HEK293 (cell line): ENCODE measurements around the gene NAGA.

ENCODE experiments used
- FEZF1 ChIP-seq: fragments of 450-650 bp; formaldehyde crosslinking; IDR thresholded peaks from 2 replicates; pipeline ENCODE4 v1.5.1; 2016; ENCODE audit warnings: missing biosample characterization, missing genetic modification characterization
- KLF16 ChIP-seq: fragments of 450-650 bp; formaldehyde crosslinking; IDR thresholded peaks from 2 replicates; pipeline ENCODE4 v1.5.1; 2017; ENCODE audit warnings: missing biosample characterization, missing genetic modification characterization
- KLF8 ChIP-seq: fragments of 450-650 bp; formaldehyde crosslinking; IDR thresholded peaks from 2 replicates; pipeline ENCODE4 v1.5.1; 2016; ENCODE audit warnings: missing biosample characterization, missing genetic modification characterization
- KLF9 ChIP-seq: fragments of 450-650 bp; formaldehyde crosslinking; IDR thresholded peaks from 2 replicates; pipeline ENCODE4 v1.5.1; 2016; ENCODE audit warnings: missing biosample characterization, missing genetic modification characterization, low read depth
- MEIS1 ChIP-seq: sonication (generic); formaldehyde crosslinking; IDR thresholded peaks from 2 replicates; pipeline ENCODE4 v1.8.1; 2022; ENCODE audit warnings: missing genetic modification reagents, mild to moderate bottlenecking, borderline replicate concordance
- RBAK ChIP-seq: fragments of 450-650 bp; formaldehyde crosslinking; IDR thresholded peaks from 2 replicates; pipeline ENCODE4 v1.5.1; 2016; ENCODE audit warnings: missing biosample characterization, missing genetic modification characterization
- SALL2 ChIP-seq: fragments of 450-650 bp; formaldehyde crosslinking; IDR thresholded peaks from 2 replicates; pipeline ENCODE4 v1.5.0; 2017; ENCODE audit warnings: missing biosample characterization, mild to moderate bottlenecking, missing genetic modification characterization, borderline replicate concordance
- ZBTB17 ChIP-seq: fragments of 450-650 bp; formaldehyde crosslinking; IDR thresholded peaks from 2 replicates; pipeline ENCODE4 v1.5.1; 2016; ENCODE audit warnings: missing biosample characterization, missing genetic modification characterization
- ZFHX2 ChIP-seq: fragments of 450-650 bp; formaldehyde crosslinking; conservative IDR thresholded peaks from 2 replicates; pipeline ENCODE4 v1.5.1; 2016; ENCODE audit warnings: missing biosample characterization, missing genetic modification characterization
- ZFP41 ChIP-seq: fragments of 450-650 bp; formaldehyde crosslinking; IDR thresholded peaks from 2 replicates; pipeline ENCODE4 v1.5.1; 2016; ENCODE audit warnings: missing biosample characterization, missing genetic modification characterization, borderline replicate concordance
- ZIC2 ChIP-seq: fragments of 450-650 bp; formaldehyde crosslinking; IDR thresholded peaks from 2 replicates; pipeline ENCODE4 v1.5.1; 2016; ENCODE audit warnings: missing biosample characterization, missing genetic modification characterization
- ZNF10 ChIP-seq: fragments of 450-650 bp; formaldehyde crosslinking; IDR thresholded peaks from 2 replicates; pipeline ENCODE4 v1.5.1; 2017; ENCODE audit warnings: missing biosample characterization, missing genetic modification characterization
- ZNF274 ChIP-seq, 2 experiments: fragments of 200-500 bp in 1 of 2; fragments of 450-650 bp in 1 of 2; sonication (Bioruptor generic) in 1 of 2; formaldehyde crosslinking in 1 of 2; IDR thresholded peaks; 2 replicates each; pipeline versions ENCODE4 v1.5.1 to v1.6.1; 2014 to 2016; ENCODE audit warnings: borderline replicate concordance in 1 of 2, inconsistent platforms in 1 of 2, low read length in 1 of 2, missing biosample characterization in 1 of 2, missing genetic modification characterization in 1 of 2
- ZNF350 ChIP-seq: fragments of 450-650 bp; formaldehyde crosslinking; IDR thresholded peaks from 2 replicates; pipeline ENCODE4 v1.5.0; 2017; ENCODE audit warnings: missing biosample characterization, mild to moderate bottlenecking, missing genetic modification characterization
- ZNF423 ChIP-seq: fragments of 450-650 bp; formaldehyde crosslinking; IDR thresholded peaks from 2 replicates; pipeline ENCODE4 v1.5.1; 2016; ENCODE audit warnings: missing biosample characterization, missing genetic modification characterization
- ZNF48 ChIP-seq: fragments of 450-650 bp; formaldehyde crosslinking; IDR thresholded peaks from 2 replicates; pipeline ENCODE4 v1.5.1; 2016; ENCODE audit warnings: missing biosample characterization, missing genetic modification characterization
- ZNF571 ChIP-seq: fragments of 450-650 bp; formaldehyde crosslinking; IDR thresholded peaks from 2 replicates; pipeline ENCODE4 v1.5.0; 2017; ENCODE audit warnings: missing biosample characterization, missing genetic modification characterization
- ZNF585B ChIP-seq: fragments of 450-650 bp; formaldehyde crosslinking; IDR thresholded peaks from 2 replicates; pipeline ENCODE4 v1.5.1; 2016; ENCODE audit warnings: missing biosample characterization, missing genetic modification characterization
- TF ChIP-seq, protein P1 (sequence below): fragments of 450-650 bp; formaldehyde crosslinking; IDR thresholded peaks from 2 replicates; pipeline ENCODE4 v1.5.1; 2016; ENCODE audit warnings: missing biosample characterization, missing genetic modification characterization
- TF ChIP-seq, protein P2 (sequence below): fragments of 450-650 bp; formaldehyde crosslinking; IDR thresholded peaks from 2 replicates; pipeline ENCODE4 v1.5.1; 2016; ENCODE audit warnings: missing biosample characterization, missing genetic modification characterization
- TF ChIP-seq, protein P3 (sequence below): fragments of 450-650 bp; formaldehyde crosslinking; IDR thresholded peaks from 2 replicates; pipeline ENCODE4 v1.5.1; 2016; ENCODE audit warnings: missing biosample characterization, missing genetic modification characterization
- TF ChIP-seq, protein P4 (sequence below): IDR thresholded peaks from 2 replicates; pipeline ENCODE4 v1.6.1; 2011; ENCODE audit warnings: mild to moderate bottlenecking, low read depth, low read length, borderline replicate concordance
- TF ChIP-seq, protein P5 (sequence below): fragments of 450-650 bp; formaldehyde crosslinking; IDR thresholded peaks from 2 replicates; pipeline ENCODE4 v1.5.1; 2016; ENCODE audit warnings: missing biosample characterization, missing genetic modification characterization
- TF ChIP-seq, protein P6 (sequence below): fragments of 450-650 bp; formaldehyde crosslinking; IDR thresholded peaks from 2 replicates; pipeline ENCODE4 v1.5.1; 2016; ENCODE audit warnings: missing biosample characterization, missing genetic modification characterization

The NAGA gene

DNA sequence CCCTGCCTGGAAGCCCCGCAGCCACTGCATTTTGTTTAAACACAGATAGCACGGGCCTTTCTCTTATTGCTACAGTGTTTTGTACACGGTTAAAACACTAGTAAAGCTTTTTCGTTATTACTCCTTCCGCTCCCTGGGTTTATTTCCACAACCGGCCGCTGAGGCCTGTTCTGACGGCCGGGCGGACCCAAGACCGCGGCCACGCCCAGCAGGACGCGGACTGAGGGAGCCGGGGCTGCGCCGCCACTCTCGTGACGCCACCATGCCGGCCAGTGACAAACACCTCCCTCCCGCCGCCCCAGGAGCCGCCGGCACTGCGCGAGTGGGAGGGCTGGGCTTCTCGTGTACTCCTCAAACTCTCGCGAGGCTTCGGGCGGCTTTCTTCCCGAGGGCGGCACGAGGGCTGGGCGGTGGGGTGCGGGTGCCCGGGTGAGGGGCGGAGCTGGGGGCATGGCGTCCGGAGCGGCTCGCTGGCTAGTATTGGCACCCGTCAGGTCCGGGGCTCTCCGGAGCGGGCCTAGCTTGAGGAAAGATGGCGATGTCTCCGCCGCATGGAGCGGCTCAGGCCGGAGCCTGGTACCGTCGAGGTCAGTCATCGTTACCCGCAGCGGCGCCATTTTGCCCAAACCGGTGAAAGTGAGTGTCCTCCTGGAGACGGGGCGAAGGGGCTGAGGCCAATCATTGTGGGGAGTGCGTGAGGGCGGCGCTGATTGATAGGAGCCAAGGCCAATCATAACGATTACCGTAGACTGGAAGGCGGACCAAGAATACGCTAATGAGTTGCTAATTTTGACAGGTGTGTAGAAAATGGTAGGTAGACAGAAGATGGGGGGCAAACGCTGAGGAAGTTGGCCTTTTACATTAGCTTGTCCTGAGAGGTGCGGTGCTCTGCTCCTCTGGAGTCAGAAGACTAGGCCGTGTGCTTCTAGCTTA lies 9.0 kb upstream of the NAGA start, which contains the start of gene SMDT1 (continued):
- TF ChIP-seq, protein P1, sequence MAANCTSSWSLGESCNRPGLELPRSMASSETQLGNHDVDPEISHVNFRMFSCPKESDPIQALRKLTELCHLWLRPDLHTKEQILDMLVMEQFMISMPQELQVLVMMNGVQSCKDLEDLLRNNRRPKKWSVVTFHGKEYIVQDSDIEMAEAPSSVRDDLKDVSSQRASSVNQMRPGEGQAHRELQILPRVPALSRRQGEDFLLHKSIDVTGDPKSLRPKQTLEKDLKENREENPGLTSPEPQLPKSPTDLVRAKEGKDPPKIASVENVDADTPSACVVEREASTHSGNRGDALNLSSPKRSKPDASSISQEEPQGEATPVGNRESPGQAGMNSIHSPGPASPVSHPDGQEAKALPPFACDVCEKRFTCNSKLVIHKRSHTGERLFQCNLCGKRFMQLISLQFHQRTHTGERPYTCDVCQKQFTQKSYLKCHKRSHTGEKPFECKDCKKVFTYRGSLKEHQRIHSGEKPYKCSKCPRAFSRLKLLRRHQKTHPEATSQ (tag by site-specific recombination), result peak; percentile 38; the same call in 1 of the 2 replicates
- TF ChIP-seq ZFHX2 (peak; percentile 88), RBAK (tag by site-specific recombination) (no peak), KLF16 (tag by site-specific recombination) (peak; percentile 97), ZIC2 (tag by site-specific recombination) (peak; percentile 60), ZFP41 (tag by site-specific recombination) (no peak), ZNF571 (tag by site-specific recombination) (no peak), ZNF585B (tag by site-specific recombination) (no peak), FEZF1 (tag by site-specific recombination) (no peak; the same call in 1 of the 2 replicates), KLF9 (tag by site-specific recombination) (peak; percentile 87), ZNF423 (tag by site-specific recombination) (no peak), ZNF350 (tag by site-specific recombination) (no peak), KLF8 (tag by site-specific recombination) (peak; percentile 98), SALL2 (no peak), ZNF274 (IDR thresholded peaks at IDR 0.05; ENCODE audit: low read length) (no peak), ZNF274 (tag by site-specific recombination; IDR thresholded peaks at IDR 0.05; ENCODE audit: borderline replicate concordance) (no peak), MEIS1 (CRISPR knock-in tag) (no peak), ZBTB17 (tag by site-specific recombination) (peak; percentile 68), ZNF48 (tag by site-specific recombination) (no peak), ZNF10 (no peak)
- TF ChIP-seq, protein P2, sequence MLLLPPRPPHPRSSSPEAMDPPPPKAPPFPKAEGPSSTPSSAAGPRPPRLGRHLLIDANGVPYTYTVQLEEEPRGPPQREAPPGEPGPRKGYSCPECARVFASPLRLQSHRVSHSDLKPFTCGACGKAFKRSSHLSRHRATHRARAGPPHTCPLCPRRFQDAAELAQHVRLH (tag by site-specific recombination), result peak; percentile 78
- TF ChIP-seq, protein P3, sequence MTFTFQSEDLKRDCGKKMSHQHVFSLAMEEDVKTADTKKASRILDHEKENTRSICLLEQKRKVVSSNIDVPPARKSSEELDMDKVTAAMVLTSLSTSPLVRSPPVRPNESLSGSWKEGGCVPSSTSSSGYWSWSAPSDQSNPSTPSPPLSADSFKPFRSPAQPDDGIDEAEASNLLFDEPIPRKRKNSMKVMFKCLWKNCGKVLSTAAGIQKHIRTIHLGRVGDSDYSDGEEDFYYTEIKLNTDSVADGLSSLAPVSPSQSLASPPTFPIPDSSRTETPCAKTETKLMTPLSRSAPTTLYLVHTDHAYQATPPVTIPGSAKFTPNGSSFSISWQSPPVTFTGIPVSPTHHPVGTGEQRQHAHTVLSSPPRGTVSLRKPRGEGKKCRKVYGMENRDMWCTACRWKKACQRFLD (tag by site-specific recombination), result no peak
- TF ChIP-seq, protein P4, sequence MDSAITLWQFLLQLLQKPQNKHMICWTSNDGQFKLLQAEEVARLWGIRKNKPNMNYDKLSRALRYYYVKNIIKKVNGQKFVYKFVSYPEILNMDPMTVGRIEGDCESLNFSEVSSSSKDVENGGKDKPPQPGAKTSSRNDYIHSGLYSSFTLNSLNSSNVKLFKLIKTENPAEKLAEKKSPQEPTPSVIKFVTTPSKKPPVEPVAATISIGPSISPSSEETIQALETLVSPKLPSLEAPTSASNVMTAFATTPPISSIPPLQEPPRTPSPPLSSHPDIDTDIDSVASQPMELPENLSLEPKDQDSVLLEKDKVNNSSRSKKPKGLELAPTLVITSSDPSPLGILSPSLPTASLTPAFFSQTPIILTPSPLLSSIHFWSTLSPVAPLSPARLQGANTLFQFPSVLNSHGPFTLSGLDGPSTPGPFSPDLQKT, result no peak
- TF ChIP-seq, protein P5, sequence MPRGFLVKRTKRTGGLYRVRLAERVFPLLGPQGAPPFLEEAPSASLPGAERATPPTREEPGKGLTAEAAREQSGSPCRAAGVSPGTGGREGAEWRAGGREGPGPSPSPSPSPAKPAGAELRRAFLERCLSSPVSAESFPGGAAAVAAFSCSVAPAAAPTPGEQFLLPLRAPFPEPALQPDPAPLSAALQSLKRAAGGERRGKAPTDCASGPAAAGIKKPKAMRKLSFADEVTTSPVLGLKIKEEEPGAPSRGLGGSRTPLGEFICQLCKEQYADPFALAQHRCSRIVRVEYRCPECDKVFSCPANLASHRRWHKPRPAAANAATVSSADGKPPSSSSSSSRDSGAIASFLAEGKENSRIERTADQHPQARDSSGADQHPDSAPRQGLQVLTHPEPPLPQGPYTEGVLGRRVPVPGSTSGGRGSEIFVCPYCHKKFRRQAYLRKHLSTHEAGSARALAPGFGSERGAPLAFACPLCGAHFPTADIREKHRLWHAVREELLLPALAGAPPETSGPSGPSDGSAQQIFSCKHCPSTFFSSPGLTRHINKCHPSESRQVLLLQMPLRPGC (tag by site-specific recombination), result peak; percentile 64
- TF ChIP-seq, protein P6, sequence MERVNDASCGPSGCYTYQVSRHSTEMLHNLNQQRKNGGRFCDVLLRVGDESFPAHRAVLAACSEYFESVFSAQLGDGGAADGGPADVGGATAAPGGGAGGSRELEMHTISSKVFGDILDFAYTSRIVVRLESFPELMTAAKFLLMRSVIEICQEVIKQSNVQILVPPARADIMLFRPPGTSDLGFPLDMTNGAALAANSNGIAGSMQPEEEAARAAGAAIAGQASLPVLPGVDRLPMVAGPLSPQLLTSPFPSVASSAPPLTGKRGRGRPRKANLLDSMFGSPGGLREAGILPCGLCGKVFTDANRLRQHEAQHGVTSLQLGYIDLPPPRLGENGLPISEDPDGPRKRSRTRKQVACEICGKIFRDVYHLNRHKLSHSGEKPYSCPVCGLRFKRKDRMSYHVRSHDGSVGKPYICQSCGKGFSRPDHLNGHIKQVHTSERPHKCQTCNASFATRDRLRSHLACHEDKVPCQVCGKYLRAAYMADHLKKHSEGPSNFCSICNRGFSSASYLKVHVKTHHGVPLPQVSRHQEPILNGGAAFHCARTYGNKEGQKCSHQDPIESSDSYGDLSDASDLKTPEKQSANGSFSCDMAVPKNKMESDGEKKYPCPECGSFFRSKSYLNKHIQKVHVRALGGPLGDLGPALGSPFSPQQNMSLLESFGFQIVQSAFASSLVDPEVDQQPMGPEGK (tag by site-specific recombination), result peak; percentile 99
